Fibroblast of lung (primary cell): Measurements from ENCODE around the gene IFT52. TPM values are rescaled to one million over a fixed set of nuclear protein-coding genes. Genes with fewer than 3 reads are reported as not detected.

Experiments used
- DNase-seq, 2 donors: peaks; one replicate each; pipeline versions ENCODE4 v3.0.0 to v3.0.0-alpha.2; 2010; ENCODE audit warnings: low read depth in 2 of 2
- H2AFZ ChIP-seq: 2 replicates; pipeline ENCODE4 v1.5.1; 2012; ENCODE audit warnings: low read length, control low read depth, inconsistent platforms
- H3K27ac ChIP-seq: 2 replicates; pipeline ENCODE4 v1.5.1; 2011; ENCODE audit warnings: low read length, control low read depth; ENCODE audit not compliant: insufficient read depth
- H3K27me3 ChIP-seq: 2 replicates; pipeline ENCODE4 v1.5.1; 2011; ENCODE audit warnings: mild to moderate bottlenecking, low read length; ENCODE audit not compliant: control insufficient read depth, insufficient read depth
- H3K36me3 ChIP-seq: 2 replicates; pipeline ENCODE4 v1.5.1; 2011; ENCODE audit warnings: low read length; ENCODE audit not compliant: control insufficient read depth, insufficient read depth
- H3K4me1 ChIP-seq: 2 replicates; pipeline ENCODE4 v1.5.1; 2011; ENCODE audit warnings: low read length; ENCODE audit not compliant: control insufficient read depth, insufficient read depth; ENCODE audit errors: extremely low read depth
- H3K4me2 ChIP-seq: 2 replicates; pipeline ENCODE4 v1.5.1; 2011; ENCODE audit warnings: low read length, control low read depth; ENCODE audit not compliant: insufficient read depth; ENCODE audit errors: extremely low read depth
- H3K4me3 ChIP-seq, 4 experiments: fragments of 200-600 bp in 1 of 4; sonication (generic) in 1 of 4; replicated peaks in 1 of 4; 2 replicates each; pipeline ENCODE4 v1.5.1; 2011 to 2016; ENCODE audit warnings: low read length in 4 of 4, low read depth in 3 of 4, mild to moderate bottlenecking in 3 of 4, control low read depth in 2 of 4, inconsistent platforms in 1 of 4, mixed read lengths in 1 of 4; ENCODE audit not compliant: insufficient read depth in 1 of 4; ENCODE audit errors: control extremely low read depth in 1 of 4
- H3K79me2 ChIP-seq: 2 replicates; pipeline ENCODE4 v1.5.1; 2012; ENCODE audit warnings: mild to moderate bottlenecking, low read length, inconsistent platforms; ENCODE audit not compliant: control insufficient read depth, insufficient read depth
- H3K9ac ChIP-seq: 2 replicates; pipeline ENCODE4 v1.5.1; 2011; ENCODE audit warnings: mild to moderate bottlenecking, low read length, control low read depth; ENCODE audit not compliant: insufficient read depth
- H3K9me3 ChIP-seq: 2 replicates; pipeline ENCODE4 v1.5.1; 2012; ENCODE audit warnings: low read depth, low read length; ENCODE audit not compliant: control insufficient read depth, insufficient read depth
- H4K20me1 ChIP-seq: 2 replicates; pipeline ENCODE4 v1.5.1; 2011; ENCODE audit warnings: low read length; ENCODE audit not compliant: control insufficient read depth, insufficient read depth; ENCODE audit errors: extremely low read depth
- EZH2 ChIP-seq: IDR thresholded peaks from 2 replicates; pipeline ENCODE4 v1.5.1; 2012; ENCODE audit warnings: low read length, control low read depth, mild to moderate bottlenecking; ENCODE audit errors: missing control alignments
- polyA plus RNA-seq, 2 donors: library from polyadenylated mRNA; depleted of rRNA in 1 of 2; stranded (reverse) in 1 of 2; unstranded in 1 of 2; fragments of >200 nt; gene quantifications; 2 replicates each; pipeline ENCODE4 v1.2.1, GENCODE V29; 2011 to 2012; ENCODE audit warnings: missing spikeins in 1 of 2
- total RNA-seq: library from RNA; depleted of rRNA; stranded (reverse); fragments of >200 nt; gene quantifications from 2 replicates; pipeline ENCODE4 v1.2.1, GENCODE V29; 2014
- TF ChIP-seq, protein P1 (sequence below), 2 donors: IDR thresholded peaks in 1 of 2; conservative IDR thresholded peaks in 1 of 2; 1 replicate in 1 of 2; 2 replicates in 1 of 2; pipeline ENCODE4 v1.5.1; 2011 to 2012; ENCODE audit warnings: low read length in 2 of 2, control low read depth in 1 of 2, inconsistent platforms in 1 of 2, low read depth in 1 of 2, mild to moderate bottlenecking in 1 of 2

IFT52 gene
- total and polyA plus RNA-seq, 2 donors (not counting 1 experiment from before 2014, with no cell fraction given), result 38.8 to 41.9 TPM

DNA sequence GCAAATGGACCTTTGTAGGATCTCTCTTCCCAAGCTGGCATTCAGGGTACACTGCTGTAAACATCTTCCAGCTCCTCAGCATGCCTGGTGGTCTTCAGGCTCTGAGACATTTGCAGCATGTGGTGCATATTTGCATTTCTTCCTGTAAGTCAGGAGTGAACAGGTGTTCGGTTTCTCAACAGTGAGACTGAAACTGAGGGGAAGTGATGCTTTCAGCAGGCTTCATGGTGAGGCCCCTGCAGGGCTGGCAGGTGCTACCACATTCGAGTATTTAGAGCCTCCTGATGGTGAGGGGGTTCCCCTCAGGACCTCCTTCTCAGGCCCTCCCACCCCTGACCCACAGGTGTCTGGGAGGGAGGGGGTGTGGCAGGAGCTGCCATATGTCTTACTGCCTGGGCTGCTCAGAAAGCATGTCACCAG lies 91.3 kb downstream of the IFT52 start:
- Histone ChIP-seq H3K79me2 (no peaks in the 10 kb centered on the region), H3K4me3 (no peak overlapping the region), H3K27ac (no peak overlapping the region), H2AFZ (no peak overlapping the region), H3K9me3 (no peaks in the 10 kb centered on the region), H3K4me2 (no peak overlapping the region), H4K20me1 (no peaks in the 10 kb centered on the region), H3K4me1 (no peaks in the 10 kb centered on the region), H3K27me3 (no peaks in the 10 kb centered on the region), H3K36me3 (no peaks in the 10 kb centered on the region), H3K9ac (no peak overlapping the region)
- no peak for TF ChIP-seq EZH2
- TF ChIP-seq, protein P1, sequence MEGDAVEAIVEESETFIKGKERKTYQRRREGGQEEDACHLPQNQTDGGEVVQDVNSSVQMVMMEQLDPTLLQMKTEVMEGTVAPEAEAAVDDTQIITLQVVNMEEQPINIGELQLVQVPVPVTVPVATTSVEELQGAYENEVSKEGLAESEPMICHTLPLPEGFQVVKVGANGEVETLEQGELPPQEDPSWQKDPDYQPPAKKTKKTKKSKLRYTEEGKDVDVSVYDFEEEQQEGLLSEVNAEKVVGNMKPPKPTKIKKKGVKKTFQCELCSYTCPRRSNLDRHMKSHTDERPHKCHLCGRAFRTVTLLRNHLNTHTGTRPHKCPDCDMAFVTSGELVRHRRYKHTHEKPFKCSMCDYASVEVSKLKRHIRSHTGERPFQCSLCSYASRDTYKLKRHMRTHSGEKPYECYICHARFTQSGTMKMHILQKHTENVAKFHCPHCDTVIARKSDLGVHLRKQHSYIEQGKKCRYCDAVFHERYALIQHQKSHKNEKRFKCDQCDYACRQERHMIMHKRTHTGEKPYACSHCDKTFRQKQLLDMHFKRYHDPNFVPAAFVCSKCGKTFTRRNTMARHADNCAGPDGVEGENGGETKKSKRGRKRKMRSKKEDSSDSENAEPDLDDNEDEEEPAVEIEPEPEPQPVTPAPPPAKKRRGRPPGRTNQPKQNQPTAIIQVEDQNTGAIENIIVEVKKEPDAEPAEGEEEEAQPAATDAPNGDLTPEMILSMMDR (conservative IDR thresholded peaks at IDR 0.05 in 1 of 2, IDR thresholded peaks at IDR 0.05 in 1 of 2; ENCODE audit: low read depth in 1 of 2, low read length in 2 of 2), result no peak
- DNase-seq, result no peak

DNA sequence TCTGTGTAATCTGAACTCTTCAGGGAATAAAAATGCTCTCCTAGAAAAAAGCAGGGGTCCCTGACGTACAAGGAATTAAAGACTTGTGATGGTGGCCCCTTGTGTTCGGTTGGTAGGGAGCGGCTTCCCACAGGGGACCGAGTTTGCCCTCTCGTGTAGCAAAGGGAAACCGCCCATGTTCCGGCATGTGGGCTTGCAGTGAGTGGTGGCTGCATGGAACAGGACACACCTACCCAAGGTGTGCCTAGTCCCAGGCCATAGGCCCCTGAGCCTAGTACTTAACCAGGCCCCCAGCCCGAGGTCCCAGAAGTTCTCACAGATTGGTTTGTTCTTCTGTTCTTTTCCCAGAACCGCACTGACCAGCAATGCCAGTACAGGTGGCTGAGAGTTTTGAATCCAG lies 91.7 kb downstream of the IFT52 start:
- Histone ChIP-seq H3K4me3 (no peak overlapping the region), H3K27ac (no peak overlapping the region), H4K20me1 (no peaks in the 10 kb centered on the region), H3K27me3 (no peaks in the 10 kb centered on the region), H3K36me3 (no peaks in the 10 kb centered on the region), H3K79me2 (no peaks in the 10 kb centered on the region), H3K4me1 (no peaks in the 10 kb centered on the region), H3K9ac (no peak overlapping the region), H3K9me3 (no peaks in the 10 kb centered on the region), H2AFZ (no peak overlapping the region), H3K4me2 (no peak overlapping the region)
- DNase-seq, result no peak
- TF ChIP-seq, protein P1 (conservative IDR thresholded peaks at IDR 0.05 in 1 of 2, IDR thresholded peaks at IDR 0.05 in 1 of 2; ENCODE audit: low read depth in 1 of 2, low read length in 2 of 2), result no peak
- TF ChIP-seq EZH2, result no peak

DNA sequence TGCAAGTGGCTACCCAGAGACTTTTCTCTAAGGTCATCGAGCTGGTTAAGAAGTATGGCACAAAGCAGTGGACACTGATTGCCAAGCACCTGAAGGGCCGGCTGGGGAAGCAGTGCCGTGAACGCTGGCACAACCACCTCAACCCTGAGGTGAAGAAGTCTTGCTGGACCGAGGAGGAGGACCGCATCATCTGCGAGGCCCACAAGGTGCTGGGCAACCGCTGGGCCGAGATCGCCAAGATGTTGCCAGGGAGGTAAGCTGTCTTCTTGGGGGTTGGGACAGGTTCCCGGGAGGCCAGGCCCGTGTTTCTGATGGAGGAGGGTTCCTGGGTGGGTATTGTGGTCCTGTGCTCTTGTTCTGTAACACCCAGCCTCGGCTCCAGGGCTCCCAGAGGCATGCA lies 96.1 kb downstream of the IFT52 start:
- Histone ChIP-seq H4K20me1 (no peaks in the 10 kb centered on the region), H3K4me1 (no peaks in the 10 kb centered on the region), H3K4me3 (no peak overlapping the region), H3K9ac (no peak overlapping the region), H2AFZ (no peak overlapping the region), H3K79me2 (no peaks in the 10 kb centered on the region), H3K27ac (no peak overlapping the region), H3K9me3 (no peaks in the 10 kb centered on the region), H3K36me3 (no peaks in the 10 kb centered on the region), H3K4me2 (no peak overlapping the region), H3K27me3 (no peaks in the 10 kb centered on the region)
- DNase-seq, result no peak
- TF ChIP-seq, protein P1 (conservative IDR thresholded peaks at IDR 0.05 in 1 of 2, IDR thresholded peaks at IDR 0.05 in 1 of 2; ENCODE audit: low read depth in 1 of 2, low read length in 2 of 2), result no peak
- no peak for TF ChIP-seq EZH2
